NCI-H1436 treated with DMSO at 0.1 percent for 48 hours (cell line): ENCODE measurements around the gene PWWP2A.
"Not testable (repeated sequence)": the region's sequence is repeated elsewhere in the genome, so short reads cannot be mapped to it uniquely, and the experiment has no call there.

ENCODE experiments used
- DNase-seq: peaks from one replicate; lab custom pipeline; 2025; lab: John Stamatoyannopoulos, UW

PWWP2A gene

DNA sequence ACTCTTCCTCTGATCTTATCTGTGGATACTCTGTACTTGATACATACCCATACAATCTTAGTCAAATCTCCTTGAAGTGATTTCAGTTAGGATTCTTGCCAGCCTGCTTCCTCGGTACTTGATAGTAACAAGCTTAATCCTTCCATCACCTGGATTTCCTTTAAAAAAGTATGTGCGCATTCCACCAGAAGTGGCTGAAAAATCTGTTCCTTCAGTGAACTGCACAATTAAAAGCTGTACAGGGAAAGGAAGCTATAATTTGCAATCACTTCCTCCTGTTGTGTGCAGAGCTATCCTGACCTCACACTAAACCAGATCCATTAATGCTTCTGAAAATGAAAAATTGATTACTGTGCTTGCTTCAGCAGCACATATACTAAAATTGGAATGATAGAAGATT is 47.3 kb downstream of the PWWP2A start:
- DNase-seq: no peak

DNA sequence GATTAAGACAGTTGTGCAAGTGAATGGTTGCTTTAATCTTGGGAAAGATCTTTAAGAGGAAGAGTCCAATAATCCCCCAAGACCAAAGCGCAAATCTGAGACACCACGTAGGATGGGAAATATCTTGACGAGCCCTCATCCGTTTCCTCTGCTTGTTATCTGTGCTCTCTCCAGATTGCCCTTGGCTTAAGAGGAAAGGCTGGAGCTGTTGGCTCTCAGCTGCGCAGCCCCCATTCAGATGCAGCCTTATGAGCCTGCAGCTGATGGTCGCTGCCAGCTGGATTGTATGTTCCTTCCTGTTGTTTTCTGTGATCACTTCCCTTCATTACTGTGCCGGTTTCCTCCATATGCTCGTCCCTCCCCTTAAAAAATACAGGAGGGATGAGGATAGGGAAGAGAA is 47.7 kb downstream of the PWWP2A start:
- no peak for DNase-seq

DNA sequence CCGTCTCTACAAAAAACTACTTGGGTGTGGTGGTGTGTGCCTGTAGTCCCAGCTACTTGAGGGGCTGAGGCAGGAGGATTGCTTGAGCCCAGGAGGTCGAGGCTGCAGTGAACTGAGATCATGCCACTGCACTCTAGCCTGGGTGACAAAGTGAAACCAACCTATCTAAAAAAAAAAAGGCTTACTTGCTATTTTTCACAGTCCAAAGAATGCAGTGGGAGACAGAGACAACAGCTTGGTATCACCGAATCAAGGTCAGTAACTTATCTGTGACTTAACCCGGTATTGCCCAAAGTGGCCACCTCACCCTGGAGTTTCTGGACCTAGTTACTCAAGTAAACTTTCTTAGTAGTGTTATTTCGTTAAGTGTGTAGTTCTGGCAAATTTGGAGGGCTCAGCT is 50.1 kb downstream of the PWWP2A start:
- DNase-seq: not testable (repeated sequence)

DNA sequence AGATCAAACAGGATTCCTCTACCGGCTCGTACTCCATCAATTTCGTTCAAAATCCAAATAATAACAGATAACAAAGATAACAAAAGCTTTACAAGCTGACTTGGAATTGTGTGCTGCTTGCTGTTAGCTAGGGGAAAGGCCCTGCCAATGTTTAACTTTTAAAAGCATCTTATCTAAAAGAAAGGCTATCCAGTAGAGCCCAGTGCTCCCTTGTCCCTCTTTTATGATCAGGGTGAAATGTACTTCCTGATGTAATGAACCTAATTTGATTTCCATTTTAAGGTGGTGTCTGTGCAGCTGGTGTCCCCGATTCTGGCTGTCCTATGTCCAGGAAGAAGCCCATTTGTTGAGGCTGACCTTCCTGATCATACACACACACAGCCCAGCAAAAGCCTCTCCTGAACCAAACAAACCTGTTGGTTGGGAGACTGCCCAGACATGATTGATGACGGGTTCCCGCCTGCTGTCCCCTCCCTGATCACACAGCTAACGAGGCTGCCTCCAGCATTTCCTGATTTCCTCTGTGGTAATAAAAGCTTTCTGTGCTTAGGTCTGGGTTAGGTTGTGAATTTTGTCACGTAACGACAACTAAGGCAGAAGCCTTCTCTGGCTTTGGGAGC is 54.1 kb downstream of the PWWP2A start:
- no peak for DNase-seq

DNA sequence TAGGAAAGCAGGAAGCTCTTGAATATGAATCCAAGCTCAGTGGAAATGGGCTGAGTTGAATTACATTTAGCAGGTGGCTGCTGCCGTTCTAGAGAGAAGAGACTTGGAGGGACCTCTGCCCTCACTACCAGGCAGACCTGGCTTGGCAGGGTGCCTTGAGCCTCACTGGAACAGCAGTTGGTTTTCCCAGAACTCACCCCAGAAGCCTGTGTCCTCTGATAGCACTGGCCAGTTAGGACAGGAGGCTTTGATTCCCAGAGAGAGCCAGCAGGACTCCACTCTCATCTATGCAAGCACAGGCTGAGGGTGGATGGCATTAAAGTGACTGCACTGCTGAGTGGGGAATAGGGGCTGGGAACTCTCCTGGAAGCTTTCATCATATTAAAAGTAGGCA is 54.8 kb downstream of the PWWP2A start:
- no peak for DNase-seq

DNA sequence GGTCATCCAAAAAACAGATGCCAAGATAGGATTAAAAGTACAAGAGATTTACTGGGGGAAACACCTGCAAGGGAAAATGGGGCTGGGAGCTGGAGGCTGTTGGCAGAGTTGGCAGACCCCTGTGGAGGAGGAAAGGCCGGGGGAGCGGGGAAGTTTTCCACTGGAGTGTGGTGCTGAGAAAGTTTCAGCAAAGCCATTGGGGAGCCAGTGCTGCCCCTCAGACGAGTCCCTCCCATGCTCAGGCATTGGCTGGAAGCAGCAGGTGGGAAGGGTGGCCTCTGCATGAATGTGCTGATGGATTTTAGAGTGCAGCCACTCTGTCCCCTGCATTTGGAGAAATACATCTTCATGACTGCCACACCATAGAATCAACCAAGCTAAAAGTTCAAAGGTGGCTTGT is 57.5 kb downstream of the PWWP2A start:
- DNase-seq: no peak

DNA sequence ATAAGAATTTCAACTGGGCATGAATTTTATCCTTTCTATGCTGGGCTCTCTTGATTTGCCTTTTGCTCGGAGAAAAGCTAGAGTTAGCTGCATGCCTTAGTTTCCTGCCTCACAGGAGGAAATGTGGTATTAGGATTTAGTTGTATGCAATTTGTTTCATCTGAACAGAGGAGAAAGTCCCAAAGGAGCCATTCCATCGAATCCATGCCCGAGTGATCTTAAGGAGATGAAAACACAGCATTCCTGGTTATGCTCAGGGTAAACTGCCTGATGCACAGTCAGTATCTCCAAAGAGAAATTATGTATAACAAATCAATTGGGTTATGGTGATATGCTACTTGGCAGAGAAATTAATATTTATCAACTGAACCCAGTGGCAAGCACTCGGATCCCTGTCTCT is 59.2 kb downstream of the PWWP2A start:
- no peak for DNase-seq

DNA sequence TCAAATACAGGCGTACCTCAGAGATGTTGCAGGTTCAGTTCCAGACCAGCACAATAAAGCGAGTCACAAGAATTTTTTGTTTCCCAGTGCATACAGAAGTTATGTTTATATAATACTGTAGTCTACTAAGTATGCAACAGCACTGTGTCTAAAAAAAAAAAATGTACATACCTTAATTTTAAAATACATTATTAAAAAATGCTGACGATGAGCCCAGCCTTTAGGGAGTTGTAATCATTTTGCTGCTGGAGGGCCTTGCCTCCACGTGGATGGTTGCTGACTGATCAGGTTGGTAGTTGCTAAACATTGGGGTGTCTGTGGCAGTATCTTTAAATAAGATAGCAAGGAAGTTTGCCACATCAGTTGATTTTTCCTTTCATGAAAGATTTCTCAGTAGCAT is 62.0 kb downstream of the PWWP2A start:
- DNase-seq: no peak

DNA sequence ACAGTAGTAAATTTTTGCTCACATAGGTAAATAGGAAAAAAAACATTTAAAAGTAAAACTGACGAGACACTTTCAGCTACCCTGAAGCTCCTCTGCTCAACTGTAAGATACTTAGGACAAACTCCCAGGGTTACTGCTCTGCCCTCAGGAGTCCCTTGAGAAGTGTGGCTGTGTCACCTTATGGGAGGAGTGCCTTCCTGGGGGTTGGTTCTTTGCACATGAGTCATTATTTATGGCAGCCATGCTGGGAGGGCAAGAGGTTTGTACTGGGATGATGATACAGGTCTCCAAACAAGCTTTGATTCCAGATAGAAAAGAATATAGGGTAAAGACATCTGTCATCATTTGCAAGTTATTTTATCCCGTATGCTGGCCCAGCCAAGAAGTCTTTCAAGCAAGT is 64.4 kb downstream of the PWWP2A start:
- DNase-seq: no peak

DNA sequence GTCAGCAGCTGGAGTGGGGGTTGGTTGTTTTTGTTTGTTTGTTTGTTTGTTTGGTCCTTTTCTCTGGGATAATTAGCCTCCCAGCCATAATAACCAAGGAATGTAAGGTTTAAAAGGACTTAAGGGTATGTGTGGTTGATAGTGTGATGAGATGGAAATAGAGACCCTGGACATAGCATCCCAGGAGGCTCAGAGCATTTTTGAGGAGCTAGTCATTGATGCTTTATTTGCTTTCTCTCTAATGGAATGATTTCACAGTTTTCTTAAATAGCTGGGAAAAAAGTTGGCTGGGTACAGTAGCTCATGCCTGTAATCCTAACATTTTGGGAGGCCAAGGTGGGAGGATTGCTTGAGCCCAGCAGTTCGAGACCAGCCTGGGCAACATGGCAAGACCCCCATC is 65.2 kb downstream of the PWWP2A start:
- DNase-seq: no peak

DNA sequence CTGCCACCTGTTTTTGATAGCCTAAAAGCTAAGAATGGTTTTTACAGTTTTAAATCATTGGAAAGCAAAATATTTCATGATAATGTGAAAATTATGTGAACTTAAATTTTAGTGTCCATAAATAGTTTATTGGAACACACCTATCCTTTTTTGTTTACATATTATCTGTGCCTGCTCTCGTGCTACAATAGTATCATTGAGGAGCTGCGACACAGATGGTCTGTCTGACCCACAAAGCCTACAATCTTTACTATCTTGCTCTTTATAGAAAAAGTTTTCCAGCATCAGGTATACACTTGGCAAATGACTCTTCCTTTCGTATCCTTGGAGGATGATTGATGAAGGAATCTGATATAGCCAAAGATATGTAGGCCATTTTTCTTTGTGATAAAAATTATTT is 70.2 kb downstream of the PWWP2A start:
- no peak for DNase-seq

DNA sequence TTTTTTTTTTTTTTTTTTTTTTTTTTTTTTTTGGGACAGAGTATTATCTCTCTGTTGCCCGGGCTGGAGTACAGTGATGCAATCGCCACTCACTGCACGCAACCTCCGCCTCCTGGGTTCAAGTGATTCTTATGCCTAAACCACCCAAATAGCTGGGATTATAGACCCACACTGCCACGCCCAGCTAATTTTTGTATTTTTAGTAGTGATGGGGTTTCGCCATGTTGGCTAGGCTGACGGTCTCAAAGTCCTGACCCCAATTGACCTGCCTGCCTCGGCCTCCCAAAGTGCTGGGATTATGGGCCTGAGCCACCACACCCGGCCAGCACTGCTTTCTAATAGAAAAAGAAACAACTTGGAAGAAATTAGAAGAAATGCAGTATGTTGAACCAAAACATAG is 71.1 kb downstream of the PWWP2A start:
- DNase-seq: no peak

DNA sequence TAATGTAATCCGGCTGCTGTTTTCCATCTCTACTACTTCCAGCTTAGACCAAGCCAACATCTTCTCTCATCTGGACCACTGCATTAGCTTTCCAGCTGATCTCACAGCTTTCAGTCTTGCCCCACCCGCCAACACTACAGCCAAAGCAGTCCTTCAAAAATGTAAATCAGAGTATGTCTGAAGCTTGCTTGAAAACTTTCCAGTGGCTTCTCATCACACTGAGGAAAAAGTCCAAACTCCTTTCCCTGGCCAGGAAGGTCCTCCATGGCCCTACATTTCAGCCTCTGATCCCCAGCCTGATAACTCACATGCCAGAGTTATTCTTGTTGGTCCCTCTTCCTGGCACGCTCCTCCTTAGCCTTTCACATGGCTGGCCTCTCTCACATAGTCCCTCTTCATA is 71.8 kb downstream of the PWWP2A start:
- DNase-seq: no peak

DNA sequence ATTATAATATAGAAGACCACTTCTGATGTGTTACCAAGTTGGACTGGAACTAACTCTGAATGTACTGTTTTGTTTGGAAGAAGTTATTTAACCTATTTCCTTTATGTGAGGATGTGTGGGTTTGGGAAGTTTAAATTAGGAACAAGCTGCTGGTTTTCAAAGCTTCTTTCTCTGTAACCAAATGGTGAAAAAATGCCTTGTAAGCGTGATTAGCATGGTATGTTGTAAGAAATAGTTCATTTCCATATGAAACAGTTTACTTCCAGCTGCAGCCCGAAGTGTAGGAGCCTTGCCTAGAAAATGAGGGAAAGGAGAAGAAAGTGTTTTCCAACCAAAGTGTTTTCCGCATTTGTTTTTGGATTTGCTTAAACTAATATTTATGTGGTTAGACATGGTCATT is 74.3 kb downstream of the PWWP2A start:
- DNase-seq: no peak

DNA sequence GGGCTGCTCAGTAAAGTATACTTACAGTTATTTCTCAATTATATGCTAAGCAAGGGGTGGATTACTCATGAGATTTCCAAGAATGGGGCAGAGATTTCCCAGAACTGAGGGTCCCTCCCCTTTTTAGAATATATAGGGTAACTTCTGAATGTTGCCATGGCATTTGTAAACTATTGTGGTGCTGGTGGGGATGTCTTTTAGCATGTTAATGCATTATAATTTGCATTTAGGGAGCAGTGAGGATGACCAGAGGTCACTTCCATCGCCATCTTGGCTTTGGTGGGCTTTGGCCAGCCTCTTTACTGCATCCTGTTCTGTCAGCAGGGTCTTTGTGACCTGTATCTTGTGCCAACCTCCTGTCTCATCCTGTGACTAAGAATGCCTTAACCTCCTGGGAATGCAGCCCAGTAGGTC is 74.9 kb downstream of the PWWP2A start:
- DNase-seq: no peak

DNA sequence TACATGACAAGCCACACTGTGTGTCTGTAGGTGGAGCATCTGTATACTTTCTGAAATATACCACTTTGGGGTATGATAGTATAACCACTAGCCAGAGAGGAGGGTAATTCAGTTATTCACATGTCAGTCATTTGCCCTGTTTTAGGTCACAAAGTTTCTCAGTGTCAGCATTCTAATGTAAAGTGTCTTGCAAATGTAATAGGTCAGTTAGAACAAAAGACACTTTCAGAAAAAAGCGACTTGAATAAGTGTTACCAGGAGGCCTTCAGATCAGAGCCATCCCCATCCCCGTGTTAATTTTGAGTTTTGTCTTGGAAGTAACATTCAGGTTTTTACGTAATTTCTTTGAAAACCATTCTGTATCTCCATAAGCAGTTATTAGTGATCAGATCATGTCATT is 76.6 kb downstream of the PWWP2A start:
- no peak for DNase-seq
